ENCODE results near the gene EIF3I. TPM values are rescaled to one million over a fixed set of nuclear protein-coding genes. Genes with fewer than 3 reads are reported as not detected.

Gene EIF3I
- total and polyA plus RNA-seq, 8 donors: 118 to 182 (median 175) TPM

DNA sequence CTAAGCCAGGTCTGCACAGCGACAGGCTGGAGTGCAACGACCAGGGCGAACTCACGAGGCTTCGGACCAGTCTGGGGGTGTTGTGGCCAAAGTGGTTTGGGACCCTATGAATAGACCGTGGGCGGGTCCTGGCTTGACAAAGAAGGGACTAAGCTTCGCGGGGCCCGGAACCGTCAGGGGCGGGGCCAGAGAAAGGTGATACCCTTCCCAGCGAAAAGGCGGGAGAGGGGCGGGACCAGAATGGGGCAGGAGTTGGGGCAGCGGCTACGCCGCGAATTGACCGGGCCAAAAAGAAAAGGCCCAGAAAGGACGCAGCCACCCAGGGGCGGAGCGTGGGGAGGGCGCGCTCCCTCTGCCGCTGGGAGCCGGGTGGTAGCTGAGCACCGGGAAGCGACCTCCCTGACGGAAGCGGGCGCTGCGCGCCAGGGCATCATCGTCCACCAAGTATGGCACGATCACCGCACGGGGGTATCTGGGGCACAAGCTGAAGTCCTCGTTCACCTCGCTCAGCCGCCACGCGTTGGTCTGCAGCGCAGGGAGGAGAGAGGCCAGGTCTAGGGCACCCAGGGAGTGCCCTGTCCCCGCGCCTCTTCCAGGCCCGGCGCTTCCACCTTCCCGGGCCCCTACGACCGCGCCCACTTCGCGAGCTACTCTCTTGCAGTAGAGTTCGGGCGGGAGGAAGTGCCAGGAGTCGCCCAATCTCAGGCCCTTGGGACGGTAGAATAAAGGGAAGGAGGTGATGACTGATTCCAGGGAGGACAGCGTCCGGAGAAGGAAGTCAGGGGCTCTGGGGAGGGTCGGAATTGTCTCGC lies 18.1 kb downstream of the EIF3I start:
- H3K4me3 ChIP-seq: peak overlapping the region; percentile 59 to 67
- DNase-seq (peak; percentile 49 to 89 (median 74)), ATAC-seq (peak; percentile 88)
- H3K27me3 ChIP-seq: peaks cover 0 to 22% of the 10 kb centered on the region in 2 donors
- intact Hi-C loops (cut with DNase I): no loop called here
- peaks cover 13 to 24% of the 10 kb centered on the region in 2 donors for H3K4me1 ChIP-seq
- H3K9me3 ChIP-seq: no peaks in the 10 kb centered on the region
- no peaks in the 10 kb centered on the region for H3K36me3 ChIP-seq
- TF ChIP-seq CTCF (IDR thresholded peaks at IDR 0.05): peak in 1 of 2 donors; percentile 16
- peak overlapping the region; percentile 78 to 82 for H3K27ac ChIP-seq

- ATAC-seq (peak; percentile 72), DNase-seq (peak; percentile 57 to 86 (median 75))
- Histone ChIP-seq H3K27me3 (peaks cover 0 to 22% of the 10 kb centered on the region in 2 donors), H3K4me1 (peaks cover 13 to 32% of the 10 kb centered on the region in 2 donors), H3K4me3 (peak overlapping the region; percentile 59 to 67), H3K9me3 (no peaks in the 10 kb centered on the region), H3K27ac (peak overlapping the region; percentile 78 to 82), H3K36me3 (no peaks in the 10 kb centered on the region)
- no peak for TF ChIP-seq CTCF (IDR thresholded peaks at IDR 0.05)
- intact Hi-C loops (cut with DNase I): no loop called here
Observed at GRCh38 chr1:32241001-32241763, 19.0 kb downstream of the EIF3I start.

- intact Hi-C loops (cut with DNase I): no loop called here
- Histone ChIP-seq H3K4me3 (peak overlapping the region in 1 of 2 donors; percentile 11), H3K27me3 (peaks cover 0 to 22% of the 10 kb centered on the region in 2 donors), H3K4me1 (peaks cover 13 to 42% of the 10 kb centered on the region in 2 donors), H3K36me3 (no peaks in the 10 kb centered on the region), H3K9me3 (no peaks in the 10 kb centered on the region), H3K27ac (peak overlapping the region in 1 of 2 donors; percentile 37)
- ATAC-seq (no peak), DNase-seq (peak in 1 of 4 donors; percentile 67)
- no peak for TF ChIP-seq CTCF (IDR thresholded peaks at IDR 0.05)
Observed at GRCh38 chr1:32242341-32242851, 20.2 kb downstream of the EIF3I start.

DNA sequence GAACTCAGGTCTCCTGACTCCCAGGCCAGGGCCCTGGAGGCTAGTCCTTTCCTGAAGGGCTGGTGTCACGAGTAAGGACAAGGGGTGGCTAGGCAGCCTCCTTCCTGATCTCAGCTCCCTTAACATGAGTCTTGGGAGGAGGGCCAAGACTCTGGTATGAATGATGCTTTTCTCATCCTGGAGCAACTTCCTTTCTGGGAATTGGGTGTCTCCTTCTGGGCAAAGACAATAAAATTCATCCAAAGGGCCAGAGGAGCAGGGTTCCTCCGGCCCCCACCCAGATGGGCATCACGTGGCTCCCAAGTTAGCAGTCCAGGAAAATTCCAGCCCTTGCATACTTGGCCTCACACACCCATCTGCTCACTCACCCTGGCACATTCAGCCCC lies 24.7 kb downstream of the EIF3I start, which contains the start of gene FAM167B:
Gene FAM167B, plus strand, starts transcription at position 335 of the 386 bp plus-strand sequence. CDS start 200 bp downstream, outside the sequence.
- H3K27me3 ChIP-seq: no peaks in the 10 kb centered on the region
- H3K4me1 ChIP-seq: peaks cover 12 to 60% of the 10 kb centered on the region in 2 donors
- no peaks in the 10 kb centered on the region for H3K36me3 ChIP-seq
- DNase-seq (peak in 1 of 4 donors; percentile 36), ATAC-seq (peak; percentile 16)
- H3K4me3 ChIP-seq: peak within 1 kb of the TSS in 1 of 2 donors; percentile 28
- TF ChIP-seq CTCF (IDR thresholded peaks at IDR 0.05): no peak
- intact Hi-C loops (cut with DNase I): no loop called here
- H3K27ac ChIP-seq: peak within 1 kb of the TSS; percentile 59 to 75
- no peaks in the 10 kb centered on the region for H3K9me3 ChIP-seq

Measured in left lung (tissue), 10 donors.